ENCODE measurements around the gene PTGDR2.
A peak's percentile ranks its signal among the peaks of the same experiment; 100 is the strongest.

PTGDR2 gene

GRCh38 chr11:60855726-60856633, at the start of gene PTGDR2:
TSS of gene PTGDR2 (minus strand) at chr11:60855950. CDS start at chr11:60853722, 2,228 bp downstream.
- no peak for DNase-seq (ENCODE audit: low read depth)

- DNase-seq (ENCODE audit: low read depth), result no peak
These were observed 49.3 kb upstream of the PTGDR2 start for GRCh38 chr11:60905047-60905446.

GRCh38 chr11:60902625-60903024, 46.9 kb upstream of the PTGDR2 start:
- no peak for DNase-seq (ENCODE audit: low read depth)

- no peak for DNase-seq (ENCODE audit: low read depth)
These were observed 45.1 kb upstream of the PTGDR2 start for GRCh38 chr11:60900673-60901404.

GRCh38 chr11:60899977-60900376, 44.2 kb upstream of the PTGDR2 start:
- DNase-seq (ENCODE audit: low read depth), result no peak

GRCh38 chr11:60899046-60899936, 43.5 kb upstream of the PTGDR2 start:
- no peak for DNase-seq (ENCODE audit: low read depth)

- no peak for DNase-seq (ENCODE audit: low read depth)
These were observed 41.7 kb upstream of the PTGDR2 start for GRCh38 chr11:60897496-60897895.

- DNase-seq (ENCODE audit: low read depth), result no peak
These were observed 39.9 kb upstream of the PTGDR2 start for GRCh38 chr11:60895687-60896086.

GRCh38 chr11:60891103-60891741, 35.5 kb upstream of the PTGDR2 start:
- no peak for DNase-seq (ENCODE audit: low read depth)

GRCh38 chr11:60890696-60891095, 34.9 kb upstream of the PTGDR2 start:
- DNase-seq (ENCODE audit: low read depth), result no peak

GRCh38 chr11:60889869-60890311, 34.1 kb upstream of the PTGDR2 start:
- no peak for DNase-seq (ENCODE audit: low read depth)

GRCh38 chr11:60887556-60887955, 31.8 kb upstream of the PTGDR2 start:
- peak; percentile 35 for DNase-seq (ENCODE audit: low read depth)

GRCh38 chr11:60880643-60881282, 25.0 kb upstream of the PTGDR2 start:
- DNase-seq (ENCODE audit: low read depth), result no peak

- no peak for DNase-seq (ENCODE audit: low read depth)
These were observed 24.3 kb upstream of the PTGDR2 start for GRCh38 chr11:60879971-60880588.

- DNase-seq (ENCODE audit: low read depth), result no peak
These were observed 23.4 kb upstream of the PTGDR2 start for GRCh38 chr11:60879104-60879503.

- no peak for DNase-seq (ENCODE audit: low read depth)
These were observed 22.7 kb upstream of the PTGDR2 start for GRCh38 chr11:60878245-60879101.

- no peak for DNase-seq (ENCODE audit: low read depth)
These were observed 20.4 kb upstream of the PTGDR2 start for GRCh38 chr11:60876168-60876485.

- DNase-seq (ENCODE audit: low read depth), result no peak
These were observed 19.8 kb upstream of the PTGDR2 start for GRCh38 chr11:60875366-60876167.

Data from stimulated activated CD8-positive, alpha-beta memory T cell treated with anti-CD3 and anti-CD28 coated beads, Interleukin-15, amount 100 ng/mL, for 1 hour (primary cell).